GM15510 (cell line): Measurements from ENCODE around the gene ZFYVE28.

ENCODE experiments used
- POLR2A ChIP-seq: IDR thresholded peaks from 3 replicates; pipeline ENCODE4 v1.6.1; 2011; ENCODE audit warnings: borderline replicate concordance; ENCODE audit not compliant: insufficient read length; ENCODE audit errors: extremely low read depth

The ZFYVE28 gene

DNA sequence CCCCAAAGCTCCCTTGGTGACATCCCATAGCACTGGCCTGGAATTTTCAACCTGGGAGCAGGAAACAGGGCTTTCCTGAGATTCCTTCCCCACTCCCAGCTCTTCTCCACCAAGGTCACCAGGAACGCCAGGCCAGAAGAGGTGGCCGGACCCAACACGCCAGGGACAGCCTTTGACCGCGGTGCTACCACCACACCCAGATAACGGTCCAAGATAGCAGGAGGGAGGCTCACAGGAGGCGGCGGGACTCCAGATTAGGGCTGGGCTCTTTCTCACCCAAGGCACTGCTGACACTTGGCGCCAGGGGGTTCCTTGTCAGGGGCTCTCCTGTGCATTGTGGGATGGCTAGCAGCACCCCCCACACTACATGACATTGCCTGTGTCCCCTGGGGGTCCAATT lies 22.9 kb downstream of the ZFYVE28 start:
- no peak for TF ChIP-seq POLR2A

DNA sequence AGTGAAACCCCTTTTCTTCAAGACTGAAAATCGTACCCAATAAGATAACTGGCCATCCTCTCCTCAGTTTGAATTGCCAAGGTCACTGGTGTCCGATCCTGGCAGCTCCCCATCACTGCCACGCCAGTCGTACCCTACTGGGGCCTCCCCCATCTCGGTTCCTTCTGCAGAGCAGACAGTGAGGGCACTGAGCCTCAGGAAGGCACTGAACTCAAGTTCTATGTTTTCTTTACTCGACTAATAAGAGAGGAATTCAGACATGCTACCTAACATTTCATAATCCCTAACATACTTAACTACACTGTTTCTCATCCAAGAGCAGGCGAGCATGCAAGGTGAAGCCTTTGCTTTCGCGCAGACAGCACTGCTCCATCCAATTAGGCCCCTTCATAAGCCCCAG lies 23.4 kb downstream of the ZFYVE28 start:
- TF ChIP-seq POLR2A = no peak

DNA sequence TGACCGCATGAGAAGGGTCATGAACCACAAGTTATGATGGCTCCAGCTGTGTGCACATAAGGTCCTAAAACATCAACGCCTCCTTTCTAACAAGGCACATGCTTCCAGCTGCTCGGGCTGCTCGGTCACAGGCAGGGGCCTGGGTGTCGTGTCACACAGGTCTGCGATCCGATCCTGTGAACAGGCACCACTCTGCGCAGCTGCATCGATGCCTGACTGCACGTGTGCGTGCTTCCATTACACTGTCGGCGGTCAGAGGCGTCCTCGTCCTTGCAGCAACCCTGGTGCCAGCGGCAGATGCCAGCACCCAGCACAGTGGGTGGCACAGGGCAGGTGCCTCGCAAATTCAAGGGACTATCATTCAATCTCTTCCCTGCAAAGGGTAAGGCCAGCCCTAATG lies 23.9 kb downstream of the ZFYVE28 start:
- no peak for TF ChIP-seq POLR2A

DNA sequence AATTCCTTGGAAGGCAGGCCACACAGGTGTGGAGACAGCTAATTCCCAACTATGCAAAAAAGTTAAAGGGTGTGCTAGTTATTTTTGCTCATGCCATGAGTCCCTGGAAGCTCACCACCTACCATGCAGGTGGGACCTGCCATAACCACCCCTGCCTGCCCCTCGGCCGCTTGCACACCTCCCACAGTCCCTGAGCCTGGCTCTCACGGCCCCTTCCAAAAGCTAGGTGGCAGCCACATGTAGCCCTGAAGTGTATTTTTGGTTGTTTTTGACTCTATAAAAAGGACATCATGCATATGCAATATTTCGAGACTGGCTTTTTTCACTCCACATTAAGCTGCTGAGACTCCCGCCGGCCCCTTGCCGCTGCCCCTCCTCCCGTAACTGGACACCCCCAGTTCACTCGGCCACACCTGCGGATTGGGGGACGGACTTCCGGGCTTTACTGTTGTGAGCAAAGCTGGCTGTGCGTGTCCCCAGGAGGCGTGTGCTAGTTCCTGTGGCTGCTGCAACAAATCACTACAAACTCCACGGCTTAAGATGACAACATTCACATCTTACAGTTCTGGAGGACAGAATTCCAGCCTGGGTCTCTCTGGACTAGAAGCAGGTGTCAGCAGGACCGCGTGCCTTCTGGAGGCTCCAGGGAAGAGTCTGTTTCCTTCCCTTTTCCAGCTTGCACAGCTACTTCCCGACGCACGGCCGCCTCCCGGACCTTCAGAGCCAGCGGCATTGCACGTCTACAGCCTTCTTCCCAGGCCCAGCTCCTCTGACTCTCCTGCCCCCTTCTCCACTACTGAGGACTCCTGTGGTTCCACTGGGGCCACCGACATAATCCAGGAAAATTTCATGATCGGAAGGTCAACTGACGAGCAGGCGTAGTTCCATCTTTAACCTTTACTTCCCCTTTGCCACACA lies 24.8 kb downstream of the ZFYVE28 start:
- TF ChIP-seq POLR2A = no peak

DNA sequence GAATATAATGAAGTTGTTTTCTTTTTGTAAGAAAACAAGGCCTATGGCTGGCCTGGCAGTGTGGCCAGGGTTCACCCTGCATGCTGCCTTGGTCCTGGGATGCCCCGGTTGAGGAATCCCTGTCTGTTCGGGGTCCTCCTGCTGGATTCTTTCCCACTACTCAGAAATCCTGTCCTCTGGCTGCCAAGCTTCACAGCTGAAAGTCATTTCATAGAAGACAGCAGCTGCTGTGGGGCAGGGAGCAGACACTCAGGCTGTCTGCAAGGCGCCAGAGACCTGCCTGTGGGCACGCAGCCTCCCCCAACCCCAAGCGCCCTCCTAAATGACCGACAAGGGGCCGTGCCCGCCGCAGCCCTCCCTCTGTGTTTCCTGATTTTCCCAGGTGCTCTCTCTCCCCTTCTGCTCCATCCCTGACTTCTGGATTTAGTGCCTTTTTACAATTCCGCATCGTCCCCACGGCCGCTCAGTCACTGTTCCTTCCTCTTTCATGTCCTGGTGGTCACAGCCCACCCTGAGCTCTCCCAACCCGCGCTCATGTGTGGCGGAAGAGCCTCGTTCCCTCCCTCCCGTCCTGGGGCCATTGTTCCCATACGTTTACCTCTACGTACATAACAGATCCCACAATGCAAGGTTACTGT lies 27.5 kb downstream of the ZFYVE28 start:
- TF ChIP-seq POLR2A = no peak

DNA sequence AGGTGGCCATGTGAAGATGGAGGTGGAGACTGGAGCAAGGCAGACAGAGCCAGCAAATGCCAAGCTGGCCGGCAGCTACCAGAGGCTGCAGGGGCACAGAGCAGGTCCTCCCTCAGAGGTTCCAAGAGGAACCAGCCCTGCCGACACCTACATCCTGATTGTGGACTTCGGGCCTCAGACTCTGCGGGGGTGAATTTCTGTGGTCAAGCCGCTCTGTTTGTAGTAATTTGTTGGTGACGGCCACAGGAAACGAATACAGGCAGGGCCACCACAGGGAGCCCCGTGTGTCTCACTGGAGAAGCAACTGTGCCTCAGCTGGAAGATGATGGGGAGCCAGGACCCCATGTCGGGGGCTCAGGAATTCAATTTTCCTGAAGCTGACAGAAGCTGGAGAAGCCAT lies 28.3 kb downstream of the ZFYVE28 start:
- no peak for TF ChIP-seq POLR2A

DNA sequence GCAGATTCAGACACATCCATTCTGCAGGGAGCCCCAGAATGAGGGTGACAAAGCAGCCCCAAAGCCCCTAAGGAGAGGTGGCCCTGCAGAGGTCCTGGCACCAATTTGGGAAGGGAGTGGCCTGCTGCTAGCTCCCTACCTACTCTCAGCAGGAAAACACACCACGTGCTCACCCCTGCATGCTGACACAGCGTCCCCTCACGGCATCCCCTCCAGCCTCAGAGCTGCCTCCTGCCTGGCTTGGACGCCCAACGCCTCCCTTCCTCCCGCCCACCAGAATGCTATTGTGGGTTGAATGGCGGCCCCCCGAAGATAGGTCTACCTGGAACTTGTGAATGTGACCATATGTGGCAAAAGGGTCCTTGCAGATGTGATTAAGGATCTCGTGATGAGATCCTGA lies 28.8 kb downstream of the ZFYVE28 start:
- TF ChIP-seq POLR2A = no peak

DNA sequence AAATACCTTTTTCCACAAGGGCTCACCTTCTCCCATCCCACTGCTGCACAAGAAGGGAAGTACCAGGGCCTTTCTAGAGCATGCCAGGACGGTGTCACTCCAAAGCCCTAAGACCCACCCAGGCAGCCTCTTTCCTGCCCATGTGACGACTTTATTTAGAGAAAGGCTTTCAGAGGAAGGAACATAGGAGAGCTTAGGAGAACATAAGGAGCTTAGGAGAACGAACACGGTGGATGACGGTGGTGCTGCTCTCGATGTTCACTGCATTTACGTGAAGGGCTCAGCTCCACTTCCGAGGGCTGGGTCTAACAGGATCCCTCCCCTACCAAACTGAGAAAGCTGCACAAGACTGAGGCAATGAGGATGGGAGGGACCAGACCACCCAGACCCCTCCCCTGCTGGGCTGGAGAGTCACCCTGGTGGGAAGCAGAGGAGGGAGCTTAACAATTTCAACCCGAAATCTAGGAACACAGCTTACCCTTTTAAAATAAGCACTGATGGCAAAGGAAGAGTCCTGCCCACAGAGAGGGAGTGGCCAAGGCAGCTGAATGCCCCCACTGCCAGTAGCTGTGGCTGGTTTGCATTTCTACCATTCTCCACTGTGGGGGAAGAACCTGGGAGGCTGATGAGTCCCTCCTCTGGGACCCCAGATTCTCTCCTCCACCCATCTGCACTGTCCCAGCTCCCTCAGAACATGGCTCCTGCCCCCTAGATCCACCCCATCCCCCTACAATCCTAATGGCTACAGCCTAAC lies 29.8 kb downstream of the ZFYVE28 start:
- TF ChIP-seq POLR2A = no peak

DNA sequence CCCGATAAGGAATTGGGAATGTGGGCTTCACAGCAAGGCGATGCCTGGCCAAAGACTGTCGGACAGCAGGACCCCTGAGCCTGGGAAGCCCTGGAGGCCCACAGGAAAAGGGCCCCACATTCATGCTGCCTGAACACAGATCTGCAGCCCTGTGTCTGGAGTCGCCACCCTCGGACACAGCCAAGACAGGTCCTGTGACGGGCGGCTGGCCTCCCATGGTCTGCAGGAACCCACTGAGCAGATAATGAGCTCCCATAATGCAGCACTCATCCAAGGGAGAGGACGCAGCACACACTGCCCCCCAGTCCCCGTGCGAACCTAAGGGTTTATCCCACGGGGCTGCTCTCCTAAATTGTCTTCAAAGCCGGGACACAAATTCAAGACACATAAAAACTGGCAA lies 30.6 kb downstream of the ZFYVE28 start:
- TF ChIP-seq POLR2A = no peak

DNA sequence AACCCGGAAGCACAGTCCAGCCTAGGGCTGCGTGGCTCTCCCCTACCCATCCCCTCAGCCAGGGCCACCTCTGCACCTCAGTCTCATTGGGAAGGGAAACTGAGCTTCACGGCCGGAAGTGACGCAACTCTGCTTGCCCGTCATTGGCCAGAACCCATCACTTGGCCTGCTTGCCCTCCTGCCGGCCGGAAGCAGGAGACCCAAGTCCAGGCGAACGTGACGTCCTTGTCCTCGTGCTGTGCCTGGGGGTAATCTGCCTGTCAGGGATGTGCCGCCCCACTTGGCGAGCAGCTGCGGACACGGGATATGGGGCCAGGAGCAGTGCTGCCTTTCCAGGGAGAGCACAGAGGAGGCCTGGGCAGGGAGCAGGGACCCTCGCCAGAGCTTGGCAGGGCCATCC lies 31.2 kb downstream of the ZFYVE28 start:
- TF ChIP-seq POLR2A = no peak

DNA sequence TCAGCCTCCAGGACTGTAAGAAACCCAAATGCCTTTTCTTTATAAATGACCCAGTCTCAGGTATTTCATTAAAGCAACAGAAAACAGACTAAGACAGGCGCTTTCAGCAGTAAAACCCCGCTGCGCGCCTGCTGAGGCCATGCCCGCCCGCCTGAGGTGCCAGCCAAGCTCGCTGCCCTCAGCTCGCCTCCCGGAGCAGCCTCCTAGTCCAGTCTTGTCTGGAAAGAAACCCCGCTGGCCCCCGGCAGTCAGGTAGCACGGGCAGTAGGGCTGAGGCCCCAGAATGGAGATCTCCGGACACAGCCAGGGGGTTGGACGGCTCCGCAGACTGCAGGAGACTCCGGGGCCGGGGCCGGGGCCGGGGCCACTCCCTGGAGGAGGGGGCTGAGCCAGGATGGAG lies 31.7 kb downstream of the ZFYVE28 start:
- TF ChIP-seq POLR2A = no peak

DNA sequence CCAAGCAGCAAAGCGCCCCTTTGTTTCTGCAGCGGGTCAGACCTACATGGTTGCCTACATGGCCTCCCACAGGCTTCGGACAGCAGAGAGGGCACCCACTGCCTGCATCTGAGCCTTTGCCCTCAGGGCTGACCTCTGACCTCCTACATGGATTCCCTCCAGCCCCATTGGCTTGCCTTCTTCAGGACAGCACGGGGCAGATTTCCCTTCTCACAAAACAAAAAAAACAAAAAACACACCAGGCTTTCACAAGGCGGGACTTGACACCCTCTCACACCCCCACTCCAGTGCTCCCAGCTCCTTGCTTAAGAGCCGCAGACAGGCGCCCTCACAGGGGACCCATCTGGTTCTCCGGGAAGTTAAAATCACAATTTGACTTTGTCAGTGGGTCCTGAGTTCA lies 32.9 kb downstream of the ZFYVE28 start:
- TF ChIP-seq POLR2A = no peak

DNA sequence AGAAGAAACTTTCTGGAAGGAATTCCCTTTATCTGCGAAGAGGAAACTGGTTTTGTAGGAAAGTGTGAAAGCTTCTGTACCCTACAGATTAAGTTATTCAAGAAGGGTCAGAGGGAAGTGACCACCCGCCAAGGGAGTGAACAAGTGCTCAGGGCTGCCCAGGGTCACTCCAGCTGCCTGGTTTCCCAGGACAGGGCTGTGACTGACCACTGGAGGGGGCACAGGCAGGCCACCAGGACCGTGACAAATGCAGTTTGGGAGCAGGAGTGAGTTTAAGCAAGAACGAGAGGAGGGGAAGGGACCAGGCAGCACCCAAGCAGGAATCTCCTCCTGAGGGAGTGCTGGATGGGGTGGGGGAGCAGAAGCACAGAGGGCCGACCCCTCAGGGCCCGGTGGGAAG lies 34.2 kb downstream of the ZFYVE28 start:
- no peak for TF ChIP-seq POLR2A

DNA sequence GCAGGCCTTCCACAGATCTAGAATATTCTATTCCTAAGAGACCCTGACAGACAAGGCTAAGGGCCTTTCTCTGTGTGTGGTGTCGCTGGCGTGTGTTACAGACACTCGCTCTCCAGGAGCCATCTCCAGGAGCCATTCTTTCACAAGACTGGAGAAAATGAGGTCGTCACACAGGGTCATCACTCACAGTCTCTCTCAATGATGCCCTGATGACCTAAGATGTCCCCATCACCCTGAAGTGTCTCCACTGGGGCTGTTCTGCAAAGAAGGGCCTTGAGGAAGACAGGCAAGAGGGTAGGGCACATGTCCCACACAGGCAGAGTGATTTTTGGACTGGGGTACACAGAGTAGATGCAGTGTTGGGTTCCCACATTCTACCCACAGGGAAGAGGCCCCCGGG lies 34.7 kb downstream of the ZFYVE28 start:
- TF ChIP-seq POLR2A = no peak

DNA sequence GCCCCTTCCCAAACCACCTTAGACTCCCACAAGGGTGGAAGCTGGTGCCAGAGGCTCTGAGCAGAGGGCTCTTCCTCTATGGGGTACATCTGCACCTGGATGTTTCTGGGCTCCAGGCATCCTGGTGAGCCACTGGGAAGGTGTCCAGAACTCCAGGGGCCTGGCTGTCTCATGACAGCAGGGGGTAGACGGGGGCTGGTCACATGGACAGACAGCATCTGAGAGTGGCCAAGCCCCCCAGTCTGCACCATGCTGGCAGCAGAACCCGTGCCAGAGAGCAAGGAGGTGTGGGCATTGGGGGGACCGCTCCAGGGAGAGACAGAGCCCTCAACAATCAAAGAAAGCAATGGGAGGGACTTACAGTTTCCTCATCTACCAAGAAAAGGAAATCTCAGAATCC lies 39.5 kb downstream of the ZFYVE28 start:
- no peak for TF ChIP-seq POLR2A
